K562 (cell line): ENCODE results near the gene COL26A1. TPM values are rescaled to one million over a fixed set of nuclear protein-coding genes. Genes with fewer than 3 reads are reported as not detected.

Experiments
- ATAC-seq: fragments of 200-7000 bp; cut with Tn5 transposase; 3 replicates; pipeline ENCODE4 v1.9.1; 2020; ENCODE audit warnings: moderate library complexity
- BruUV-seq: library from RNA; stranded (reverse); fragments of 400-500 nt; replicated peaks from 2 replicates; lab custom pipeline; 2021; lab: Mats Ljungman, UMichigan
- CTCF ChIA-PET: fragments of 300-600 bp; formaldehyde crosslinking; extraction: SDS; loops from one replicate; lab custom pipeline; 2021; ENCODE audit warnings: low intra/inter-chr PET ratio; lab: Yijun Ruan, JAX
- POLR2A ChIA-PET: fragments of 300-600, 350-650 bp; sonication (Branson Sonifier 250); formaldehyde crosslinking; extraction: SDS; loops from one replicate; lab custom pipeline; 2021; ENCODE audit warnings: antibody characterized with exemption, inconsistent platforms; lab: Yijun Ruan, JAX
- DNase-seq, 4 experiments: peaks; one replicate each; pipeline versions ENCODE4 v3.0.0 to v3.0.0-alpha.2; 2011 to 2018; ENCODE audit warnings: low spot score in 3 of 4, mixed read lengths in 3 of 4; ENCODE audit errors: extremely low read depth in 1 of 4
- FAIRE-seq: peaks from 2 replicates; lab custom pipeline; 2011; peaks lifted over from hg19 to GRCh38; lab: Jason Lieb, UNC
- H2AFZ ChIP-seq: 2 replicates; pipeline ENCODE4 v1.6.0; 2011; ENCODE audit warnings: low read depth, low read length, control low read depth, inconsistent platforms
- H3K27ac ChIP-seq: fragments of 200-600 bp; 3 replicates; pipeline ENCODE4 v1.8.0; 2011; ENCODE audit warnings: low read depth, mild to moderate bottlenecking, control low read depth, inconsistent platforms, low read length, moderate library complexity, mixed read lengths; ENCODE audit errors: extremely low read depth
- H3K27me3 ChIP-seq, 2 experiments: fragments of 300-600 bp in 1 of 2; 2 replicates in 1 of 2; 3 replicates in 1 of 2; pipeline versions ENCODE4 v1.6.0 to v1.8.0; 2011; ENCODE audit warnings: inconsistent platforms in 2 of 2, low read length in 2 of 2, mild to moderate bottlenecking in 1 of 2, mixed read lengths in 1 of 2, moderate library complexity in 1 of 2; ENCODE audit not compliant: control insufficient read depth in 2 of 2, insufficient read depth in 2 of 2
- H3K36me3 ChIP-seq: fragments of 300-600 bp; 3 replicates; pipeline ENCODE4 v1.8.0; 2011; ENCODE audit warnings: mild to moderate bottlenecking, low read length, inconsistent platforms; ENCODE audit not compliant: control insufficient read depth, insufficient read depth
- H3K4me1 ChIP-seq, 2 experiments: fragments of 200-600 bp in 1 of 2; replicated peaks in 1 of 2; 2 replicates in 1 of 2; 3 replicates in 1 of 2; pipeline versions ENCODE4 v1.5.1 to v1.8.0; 2011; ENCODE audit warnings: inconsistent platforms in 2 of 2, low read length in 2 of 2, mild to moderate bottlenecking in 1 of 2, mixed read lengths in 1 of 2, moderate library complexity in 1 of 2; ENCODE audit not compliant: control insufficient read depth in 2 of 2, insufficient read depth in 2 of 2
- H3K4me2 ChIP-seq: 2 replicates; pipeline ENCODE4 v1.6.1; 2011; ENCODE audit warnings: low read length, control low read depth, inconsistent platforms, mixed read lengths; ENCODE audit not compliant: insufficient read depth
- H3K4me3 ChIP-seq: fragments of 200-600 bp; sonication (generic), shearing (Covaris generic); 2 replicates; pipeline ENCODE4 v1.5.1; 2016; ENCODE audit warnings: control low read depth, inconsistent platforms
- H3K79me2 ChIP-seq: fragments of 200-600 bp; 3 replicates; pipeline ENCODE4 v1.8.0; 2011; ENCODE audit warnings: low read length, inconsistent platforms; ENCODE audit not compliant: control insufficient read depth, insufficient read depth
- H3K9ac ChIP-seq, 2 experiments: 2 replicates each; pipeline versions ENCODE4 v1.6.0 to v1.6.1; 2011; ENCODE audit warnings: low read depth in 2 of 2, low read length in 2 of 2, control low read depth in 1 of 2, inconsistent platforms in 1 of 2, mild to moderate bottlenecking in 1 of 2, mixed read lengths in 1 of 2; ENCODE audit not compliant: insufficient read depth in 1 of 2
- H3K9me1 ChIP-seq: one replicate; pipeline ENCODE4 v1.6.0; 2011; ENCODE audit warnings: inconsistent platforms, mild to moderate bottlenecking, low read length, moderate library complexity; ENCODE audit not compliant: control insufficient read depth, insufficient read depth
- H3K9me3 ChIP-seq: replicated peaks from 2 replicates; pipeline ENCODE4 v1.5.1; 2011; ENCODE audit warnings: low read depth, low read length, inconsistent platforms; ENCODE audit not compliant: control insufficient read depth, insufficient read depth
- H4K20me1 ChIP-seq: replicated peaks from 2 replicates; pipeline ENCODE4 v1.6.1; 2011; ENCODE audit warnings: low read length, inconsistent platforms, mixed read lengths; ENCODE audit not compliant: control insufficient read depth, insufficient read depth
- CREB5 ChIP-seq: fragments of 250-450 bp; sonication (Bioruptor Pico); IDR thresholded peaks from 2 replicates; pipeline ENCODE4 v1.5.0; 2020; ENCODE audit warnings: mild to moderate bottlenecking
- CREBBP ChIP-seq: IDR thresholded peaks from one replicate; pipeline ENCODE4 v1.6.1; 2012; ENCODE audit warnings: low read depth, mild to moderate bottlenecking, control low read depth, inconsistent platforms, low read length
- FOXK2 ChIP-seq, 2 experiments: fragments of 450-650 bp; IDR thresholded peaks in 1 of 2; conservative IDR thresholded peaks in 1 of 2; 2 replicates each; pipeline ENCODE4 v1.6.1; 2016; ENCODE audit warnings: low read depth in 2 of 2, mild to moderate bottlenecking in 1 of 2
- ZNF347 ChIP-seq: fragments of 450-650 bp; formaldehyde crosslinking; IDR thresholded peaks from 2 replicates; pipeline ENCODE4 v1.4.0; 2020; ENCODE audit warnings: low read depth, mild to moderate bottlenecking, moderate library complexity
- WGBS: fragments of 100-300 bp; shearing (Covaris generic); methylation state at CpG from one replicate; pipeline ENCODE4 v1.1.6; 2016; ENCODE audit warnings: low coverage, mixed read lengths; ENCODE audit not compliant: insufficient coverage; ENCODE audit errors: missing lambda C conversion rate; 5-methylcytosine and 5-hydroxymethylcytosine counted together
- in situ Hi-C: fragments of 300-500 bp; cut with MboI; formaldehyde crosslinking; loops from 4 replicates; pipeline ENCODE4 v1.15.0; 2018; ENCODE audit warnings: inconsistent platforms, mixed read lengths
- intact Hi-C: fragments of 100-400 bp; cut with micrococcal nuclease; formaldehyde crosslinking; loops from 2 replicates; pipeline ENCODE4 v1.14.2; 2022
- polyA plus RNA-seq, 8 experiments: library from polyadenylated mRNA; depleted of rRNA in 4 of 8; stranded (reverse) in 5 of 8; unstranded in 3 of 8; fragments of >200 nt; fragmentation: Nextera tagmentation in 2 of 8; fragmentation: Illumina TruSeq in 1 of 8; extraction: Ambion mirVana in 2 of 8; extraction: Trizol in 1 of 8; gene quantifications; 2 replicates each; pipeline versions ENCODE4 v1.2.1 to v1.2.3, GENCODE V29; 2011 to 2014; ENCODE audit warnings: inconsistent platforms in 1 of 8, missing spikeins in 1 of 8
- total RNA-seq, 7 experiments: library from RNA; depleted of rRNA in 6 of 7; stranded (reverse); fragments of >200 nt in 6 of 7; fragmentation: Illumina TruSeq in 2 of 7; extraction: Trizol in 2 of 7; gene quantifications; 2 replicates each; pipeline versions ENCODE4 v1.2.1 to v1.2.3, GENCODE V29; 2011 to 2021; ENCODE audit warnings: low replicate concordance in 1 of 7

COL26A1 gene
- total and polyA plus RNA-seq, 9 of the 15 experiments (the other 6 are each of a cell fraction or from before 2014, with no cell fraction given): 0.04 to 0.39 (median 0.07) TPM; not detected in 5

DNA sequence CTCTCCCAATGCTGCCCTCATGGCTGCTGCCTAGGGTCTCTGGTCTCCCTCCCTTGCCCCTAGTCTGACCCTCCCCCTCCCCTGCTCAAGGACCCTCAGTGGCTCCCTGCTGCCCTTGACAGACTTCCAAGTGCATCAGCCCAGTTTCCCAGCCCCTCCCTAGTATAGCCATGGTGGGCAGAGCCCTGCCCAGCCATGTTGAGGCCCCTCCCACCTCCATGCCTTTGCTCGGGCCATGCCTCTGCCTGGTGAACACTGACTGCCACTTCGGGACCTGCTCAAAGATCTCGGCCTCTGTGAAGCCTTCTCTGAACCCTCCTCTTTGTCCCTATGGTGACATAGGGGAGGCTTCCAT lies 193.2 kb downstream of the COL26A1 start:
- H3K27ac ChIP-seq: no peak overlapping the region
- no TSS peak for BruUV-seq
- in situ Hi-C loops (no loop called here), intact Hi-C loops (no loop called here)
- H3K36me3 ChIP-seq: no peaks in the 10 kb centered on the region
- H2AFZ ChIP-seq: no peak overlapping the region
- TF ChIP-seq CREB5 (CRISPR knock-in tag): no peak
- TF ChIP-seq CREBBP: no peak
- no peak for TF ChIP-seq ZNF347
- TF ChIP-seq FOXK2 (conservative IDR thresholded peaks at IDR 0.05 in 1 of 2, IDR thresholded peaks at IDR 0.05 in 1 of 2; ENCODE audit: low read depth in 2 of 2): no peak
- H3K9me3 ChIP-seq: no peaks in the 10 kb centered on the region
- ChIA-PET POLR2A (no interaction called here), CTCF (no interaction called here)
- H3K79me2 ChIP-seq: no peaks in the 10 kb centered on the region
- peaks cover 7 to 43% of the 10 kb centered on the region in 2 experiments; a peak in 3 of 5 replicates for H3K27me3 ChIP-seq
- H3K9ac ChIP-seq: no peak overlapping the region
- FAIRE-seq (no peak), ATAC-seq (no peak), DNase-seq (no peak)
- no peak overlapping the region for H3K4me2 ChIP-seq
- 0% methylated on average over 3 of the region's 3 CpGs for WGBS
- H3K4me1 ChIP-seq: peaks cover 3 to 11% of the 10 kb centered on the region in 2 experiments; a peak in 4 of 5 replicates
- no peaks in the 10 kb centered on the region; the same call in 1 of the 2 replicates for H4K20me1 ChIP-seq
- H3K9me1 ChIP-seq: no peaks in the 10 kb centered on the region
- H3K4me3 ChIP-seq: no peak overlapping the region
